Amniotic epithelial cell (primary cell): ENCODE results near the gene C16orf74.

ENCODE experiments used
- DNase-seq: peaks from one replicate; pipeline ENCODE4 v3.0.0-alpha.2; 2010; ENCODE audit warnings: low read depth

Gene C16orf74

GRCh38 chr16:85717393-85718152, 33.3 kb downstream of the C16orf74 start:
- peak; percentile 45 for DNase-seq

- no peak for DNase-seq
Measured at GRCh38 chr16:85716680-85717038, 34.2 kb downstream of the C16orf74 start.

GRCh38 chr16:85716022-85716679, 34.7 kb downstream of the C16orf74 start:
- DNase-seq = no peak

GRCh38 chr16:85715169-85716021, 35.5 kb downstream of the C16orf74 start:
- no peak for DNase-seq

GRCh38 chr16:85712801-85713200, 38.1 kb downstream of the C16orf74 start:
- peak; percentile 48 for DNase-seq

- DNase-seq = no peak
Measured at GRCh38 chr16:85711982-85712587, 38.8 kb downstream of the C16orf74 start.

- no peak for DNase-seq
Measured at GRCh38 chr16:85710732-85711131, 40.2 kb downstream of the C16orf74 start.

- DNase-seq = no peak
Measured at GRCh38 chr16:85709766-85710585, 40.9 kb downstream of the C16orf74 start.

GRCh38 chr16:85708338-85708737, 42.6 kb downstream of the C16orf74 start:
- no peak for DNase-seq

GRCh38 chr16:85707528-85708095, 43.3 kb downstream of the C16orf74 start:
- no peak for DNase-seq

- DNase-seq = no peak
Measured at GRCh38 chr16:85706449-85707034, 44.4 kb downstream of the C16orf74 start.

- no peak for DNase-seq
Measured at GRCh38 chr16:85704900-85705846, 45.7 kb downstream of the C16orf74 start.

GRCh38 chr16:85704011-85704410, 46.9 kb downstream of the C16orf74 start:
- no peak for DNase-seq

GRCh38 chr16:85699628-85700027, 51.3 kb downstream of the C16orf74 start:
- DNase-seq = peak; percentile 85

GRCh38 chr16:85698935-85699558, 51.8 kb downstream of the C16orf74 start:
- no peak for DNase-seq

GRCh38 chr16:85698459-85698891, 52.4 kb downstream of the C16orf74 start:
- no peak for DNase-seq

- no peak for DNase-seq
Measured at GRCh38 chr16:85697431-85697830, 53.5 kb downstream of the C16orf74 start.

- DNase-seq = no peak
Measured at GRCh38 chr16:85696781-85697180, 54.1 kb downstream of the C16orf74 start.
